Cortex of kidney (tissue), 1 donor: ENCODE data around the gene RELN.
"Not testable (repeated sequence)": the region's sequence is repeated elsewhere in the genome, so short reads cannot be mapped to it uniquely, and the experiment has no call there.

Experiments used
- DNase-seq: peaks from one replicate; lab custom pipeline; 2025; lab: John Stamatoyannopoulos, UW

The RELN gene

GRCh38 chr7:103791894-103792293 lies 197.6 kb downstream of the RELN start:
- DNase-seq = no peak

GRCh38 chr7:103787041-103787440 lies 202.4 kb downstream of the RELN start:
- DNase-seq = not testable (repeated sequence)

GRCh38 chr7:103784646-103785286 lies 204.7 kb downstream of the RELN start:
- DNase-seq = no peak

- DNase-seq = no peak
These were observed 208.0 kb downstream of the RELN start for GRCh38 chr7:103781409-103781808.

- DNase-seq = not testable (repeated sequence)
These were observed 208.9 kb downstream of the RELN start for GRCh38 chr7:103780561-103780960.

GRCh38 chr7:103777440-103777839 lies 212.0 kb downstream of the RELN start:
- no peak for DNase-seq

- no peak for DNase-seq
These were observed 215.7 kb downstream of the RELN start for GRCh38 chr7:103773726-103774125.

GRCh38 chr7:103772171-103772773 lies 217.2 kb downstream of the RELN start:
- DNase-seq = no peak

GRCh38 chr7:103771294-103771693 lies 218.2 kb downstream of the RELN start:
- no peak for DNase-seq

- DNase-seq = no peak
These were observed 222.8 kb downstream of the RELN start for GRCh38 chr7:103766660-103767059.

- DNase-seq = no peak
These were observed 223.6 kb downstream of the RELN start for GRCh38 chr7:103765901-103766300.

- DNase-seq = no peak
These were observed 224.6 kb downstream of the RELN start for GRCh38 chr7:103764901-103765300.

- DNase-seq = no peak
These were observed 226.6 kb downstream of the RELN start for GRCh38 chr7:103762877-103763276.

GRCh38 chr7:103762065-103762760 lies 227.2 kb downstream of the RELN start:
- no peak for DNase-seq

- no peak for DNase-seq
These were observed 236.5 kb downstream of the RELN start for GRCh38 chr7:103752995-103753394.

- no peak for DNase-seq
These were observed 238.1 kb downstream of the RELN start for GRCh38 chr7:103751311-103751880.

GRCh38 chr7:103748680-103749079 lies 240.8 kb downstream of the RELN start:
- no peak for DNase-seq

- DNase-seq = no peak
These were observed 254.1 kb downstream of the RELN start for GRCh38 chr7:103735377-103735776.

GRCh38 chr7:103731169-103731568 lies 258.3 kb downstream of the RELN start:
- no peak for DNase-seq

GRCh38 chr7:103729026-103729425 lies 260.4 kb downstream of the RELN start:
- no peak for DNase-seq

- no peak for DNase-seq
These were observed 261.4 kb downstream of the RELN start for GRCh38 chr7:103727982-103728610.

- no peak for DNase-seq
These were observed 270.4 kb downstream of the RELN start for GRCh38 chr7:103719070-103719469.
